ENCODE measurements around the gene ARPP19.
"Not testable (repeated sequence)": the region's sequence is repeated elsewhere in the genome, so short reads cannot be mapped to it uniquely, and the experiment has no call there.

The ARPP19 gene

GRCh38 chr15:52551186-52551585 is 17.6 kb downstream of the ARPP19 start:
- not testable (repeated sequence) for DNase-seq (ENCODE audit: low read depth)

GRCh38 chr15:52546031-52546751 is 22.6 kb downstream of the ARPP19 start:
- no peak for DNase-seq (ENCODE audit: low read depth)

- DNase-seq (ENCODE audit: low read depth): no peak
Observed at GRCh38 chr15:52540374-52541012, 28.3 kb downstream of the ARPP19 start.

- DNase-seq (ENCODE audit: low read depth): no peak
Observed at GRCh38 chr15:52537459-52537858, 31.4 kb downstream of the ARPP19 start.

- no peak for DNase-seq (ENCODE audit: low read depth)
Observed at GRCh38 chr15:52532427-52532826, 36.4 kb downstream of the ARPP19 start.

GRCh38 chr15:52529940-52530339 is 38.9 kb downstream of the ARPP19 start:
- no peak for DNase-seq (ENCODE audit: low read depth)

- no peak for DNase-seq (ENCODE audit: low read depth)
Observed at GRCh38 chr15:52529341-52529924, 39.4 kb downstream of the ARPP19 start.

- peak; percentile 32 for DNase-seq (ENCODE audit: low read depth)
Observed at GRCh38 chr15:52528564-52529340, 40.1 kb downstream of the ARPP19 start, which contains the start of gene MYO5A. TSS of gene MYO5A (minus strand) at chr15:52528880. CDS start at chr15:52528806, 74 bp downstream.

- DNase-seq (ENCODE audit: low read depth): no peak
Observed at GRCh38 chr15:52527911-52528563, 40.8 kb downstream of the ARPP19 start.

- DNase-seq (ENCODE audit: low read depth): no peak
Observed at GRCh38 chr15:52527196-52527910, 41.5 kb downstream of the ARPP19 start.

- no peak for DNase-seq (ENCODE audit: low read depth)
Observed at GRCh38 chr15:52524223-52525136, 44.4 kb downstream of the ARPP19 start.

GRCh38 chr15:52523647-52524046 is 45.2 kb downstream of the ARPP19 start:
- DNase-seq (ENCODE audit: low read depth): no peak

GRCh38 chr15:52523192-52523591 is 45.6 kb downstream of the ARPP19 start:
- DNase-seq (ENCODE audit: low read depth): peak; percentile 57

GRCh38 chr15:52521682-52522081 is 47.1 kb downstream of the ARPP19 start:
- no peak for DNase-seq (ENCODE audit: low read depth)

GRCh38 chr15:52520421-52520820 is 48.4 kb downstream of the ARPP19 start:
- no peak for DNase-seq (ENCODE audit: low read depth)

- no peak for DNase-seq (ENCODE audit: low read depth)
Observed at GRCh38 chr15:52518487-52519371, 50.1 kb downstream of the ARPP19 start.

GRCh38 chr15:52517014-52517413 is 51.8 kb downstream of the ARPP19 start:
- DNase-seq (ENCODE audit: low read depth): no peak

- no peak for DNase-seq (ENCODE audit: low read depth)
Observed at GRCh38 chr15:52515343-52515742, 53.5 kb downstream of the ARPP19 start.

GRCh38 chr15:52514482-52514881 is 54.3 kb downstream of the ARPP19 start:
- no peak for DNase-seq (ENCODE audit: low read depth)
